GM21528 (cell line): ENCODE measurements around the gene BCAS3.

Experiments
- ATAC-seq: cut with Tn5 transposase; IDR thresholded peaks from one replicate; pipeline ENCODE4 v1.9.1; 2021; ENCODE audit warnings: mild to moderate bottlenecking, moderate library complexity; ENCODE audit not compliant: unreplicated experiment, low FRiP score

Gene BCAS3

DNA sequence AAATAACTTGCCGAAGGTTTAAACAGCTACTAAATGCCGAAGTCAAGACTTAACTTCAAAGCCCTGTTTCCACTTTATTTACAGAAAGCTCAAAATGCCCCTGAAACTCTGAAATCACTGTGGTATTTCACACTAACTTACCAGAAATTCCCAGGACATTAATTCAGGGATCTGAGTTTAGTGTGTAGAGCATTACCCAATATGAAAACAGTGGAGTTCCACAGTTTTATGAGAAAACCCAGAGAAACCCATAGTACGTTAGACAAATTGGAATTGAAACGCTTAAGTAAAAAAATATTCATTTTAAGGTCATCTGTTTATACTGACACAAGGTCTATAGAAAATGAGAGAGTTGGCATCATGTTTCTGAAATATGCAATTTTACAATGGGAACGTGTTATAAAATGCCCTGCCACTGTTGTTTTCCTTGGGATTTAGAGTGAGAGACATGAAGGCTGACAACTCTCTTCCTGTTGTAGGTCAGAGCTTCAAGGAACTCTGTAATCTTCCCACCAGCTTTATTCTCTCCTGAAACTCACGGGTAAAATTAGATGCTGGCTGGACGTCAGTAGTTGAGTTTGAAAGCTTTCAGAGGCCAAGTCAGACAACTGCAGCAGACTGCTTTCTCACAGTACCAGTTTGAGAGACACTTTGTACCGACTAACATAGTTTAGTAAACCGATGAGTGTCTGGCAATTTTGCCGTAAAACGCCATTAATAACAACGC lies 582.6 kb downstream of the BCAS3 start:
- ATAC-seq = no peak

GRCh38 chr17:61261001-61261637 lies 583.5 kb downstream of the BCAS3 start:
- ATAC-seq = no peak

DNA sequence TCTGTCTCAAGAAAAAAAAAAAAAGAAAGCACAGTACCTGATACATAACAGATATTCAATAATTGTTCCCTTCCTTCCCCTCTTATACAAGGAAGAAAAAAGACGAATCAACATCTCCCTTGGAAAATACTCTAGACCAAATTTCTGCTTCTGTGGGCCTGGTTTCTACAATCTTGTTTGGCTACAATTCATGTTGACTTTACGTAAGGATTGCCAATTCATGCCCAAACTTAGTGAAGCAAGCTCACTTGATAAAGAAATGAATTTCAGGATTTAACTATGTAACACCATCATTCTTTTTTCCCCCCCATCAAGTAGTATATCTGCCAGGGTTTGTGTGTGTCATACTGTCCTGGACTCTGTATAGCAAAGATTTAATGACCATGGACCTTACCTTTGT lies 587.7 kb downstream of the BCAS3 start:
- no peak for ATAC-seq

- ATAC-seq = no peak
Observed at GRCh38 chr17:61267847-61268246, 590.2 kb downstream of the BCAS3 start.

GRCh38 chr17:61275395-61275794 lies 597.7 kb downstream of the BCAS3 start:
- no peak for ATAC-seq

GRCh38 chr17:61276806-61277205 lies 599.2 kb downstream of the BCAS3 start:
- no peak for ATAC-seq

DNA sequence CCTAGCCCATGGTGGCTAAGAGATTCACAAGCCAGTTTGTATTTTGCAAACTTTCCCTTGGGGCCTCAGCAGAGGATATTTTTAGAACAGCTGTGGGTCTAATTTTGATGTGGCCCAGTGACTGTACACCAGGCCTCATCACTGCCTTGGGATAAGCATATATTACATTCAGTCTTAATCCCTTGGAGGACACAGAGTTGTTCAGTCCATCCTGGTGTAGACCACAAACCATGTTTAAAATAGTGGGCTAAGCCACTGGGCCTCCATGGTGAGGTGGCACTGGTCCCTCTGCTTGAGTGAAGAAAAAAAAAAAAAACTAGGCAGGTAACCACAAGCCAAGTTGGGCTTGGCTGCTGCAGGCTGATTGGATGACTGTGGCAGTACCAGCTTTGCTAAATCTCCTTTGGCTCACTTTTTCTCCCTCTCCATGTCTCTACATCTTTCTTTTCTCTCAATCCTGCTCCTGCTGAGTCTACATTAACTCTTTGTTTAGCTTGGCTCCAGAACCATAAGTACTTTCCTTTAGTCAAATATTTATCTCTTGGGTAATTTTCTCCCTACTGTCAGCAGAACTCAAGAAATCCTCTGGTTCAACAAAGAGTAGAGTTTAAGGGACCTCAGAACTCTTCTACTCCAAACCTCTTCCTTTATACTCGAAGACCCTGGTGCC lies 602.0 kb downstream of the BCAS3 start:
- no peak for ATAC-seq

- no peak for ATAC-seq
Observed at GRCh38 chr17:61280338-61280737, 602.7 kb downstream of the BCAS3 start.

- no peak for ATAC-seq
Observed at GRCh38 chr17:61280851-61281250, 603.2 kb downstream of the BCAS3 start.

GRCh38 chr17:61282377-61282776 lies 604.7 kb downstream of the BCAS3 start:
- no peak for ATAC-seq

- no peak for ATAC-seq
Observed at GRCh38 chr17:61283043-61283442, 605.4 kb downstream of the BCAS3 start.

DNA sequence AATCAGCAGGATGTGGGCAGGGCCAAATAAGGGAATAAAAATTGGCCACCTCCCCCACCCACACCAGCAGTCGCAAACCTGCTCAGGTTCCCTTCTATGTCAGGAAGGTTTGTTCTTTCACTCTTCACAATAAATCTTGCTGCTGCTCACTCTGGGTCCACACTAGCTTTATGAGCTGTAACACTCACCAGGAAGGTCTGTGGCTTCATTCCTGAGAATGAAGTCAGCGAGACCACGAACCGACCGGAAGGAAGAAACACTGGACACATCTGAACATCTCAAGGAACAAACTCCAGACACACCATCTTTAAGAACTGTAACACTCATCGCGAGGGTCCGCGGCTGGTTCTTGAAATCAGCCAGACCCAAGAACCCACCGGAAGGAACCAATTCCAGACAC lies 606.5 kb downstream of the BCAS3 start:
- no peak for ATAC-seq

DNA sequence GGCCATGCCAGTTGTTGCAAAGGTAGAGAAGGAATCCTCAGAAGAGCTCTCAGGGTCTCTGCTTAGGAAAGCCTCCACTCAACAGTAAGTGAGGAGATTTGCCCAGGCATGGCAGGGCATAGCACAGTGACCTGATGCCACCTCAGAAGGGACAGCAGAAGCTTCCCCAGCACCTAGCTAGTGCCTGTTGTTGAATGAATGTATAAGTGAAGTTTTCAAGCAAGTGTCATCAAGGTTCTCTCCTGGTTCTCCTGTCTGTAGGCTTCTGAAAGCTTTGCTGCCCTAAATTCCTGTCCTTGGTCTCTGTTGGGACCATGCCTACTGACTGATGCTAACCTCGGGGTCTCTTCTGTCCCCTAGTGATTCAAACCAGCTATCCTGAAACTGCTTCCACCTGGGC lies 607.1 kb downstream of the BCAS3 start:
- ATAC-seq = no peak

- no peak for ATAC-seq
Observed at GRCh38 chr17:61285526-61286320, 608.1 kb downstream of the BCAS3 start.

DNA sequence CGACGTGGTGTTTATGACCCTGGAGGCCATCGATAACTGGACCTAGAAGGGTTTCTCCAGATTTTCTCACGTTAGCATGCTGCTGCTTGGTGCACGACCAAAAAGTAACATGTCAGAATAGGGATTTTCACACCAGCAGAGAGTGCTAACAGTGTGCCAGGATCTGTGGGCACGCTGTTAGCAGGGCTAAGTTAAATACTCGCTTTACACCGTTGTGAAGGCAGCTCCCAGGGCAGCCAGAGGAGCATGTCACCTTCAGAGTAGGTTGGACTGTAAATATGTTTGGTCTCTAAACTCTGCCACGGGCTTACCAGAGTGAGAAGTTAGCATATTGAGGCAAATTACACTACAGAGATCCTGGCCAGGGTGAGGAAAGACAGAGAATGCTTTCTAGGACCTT lies 608.8 kb downstream of the BCAS3 start:
- no peak for ATAC-seq

DNA sequence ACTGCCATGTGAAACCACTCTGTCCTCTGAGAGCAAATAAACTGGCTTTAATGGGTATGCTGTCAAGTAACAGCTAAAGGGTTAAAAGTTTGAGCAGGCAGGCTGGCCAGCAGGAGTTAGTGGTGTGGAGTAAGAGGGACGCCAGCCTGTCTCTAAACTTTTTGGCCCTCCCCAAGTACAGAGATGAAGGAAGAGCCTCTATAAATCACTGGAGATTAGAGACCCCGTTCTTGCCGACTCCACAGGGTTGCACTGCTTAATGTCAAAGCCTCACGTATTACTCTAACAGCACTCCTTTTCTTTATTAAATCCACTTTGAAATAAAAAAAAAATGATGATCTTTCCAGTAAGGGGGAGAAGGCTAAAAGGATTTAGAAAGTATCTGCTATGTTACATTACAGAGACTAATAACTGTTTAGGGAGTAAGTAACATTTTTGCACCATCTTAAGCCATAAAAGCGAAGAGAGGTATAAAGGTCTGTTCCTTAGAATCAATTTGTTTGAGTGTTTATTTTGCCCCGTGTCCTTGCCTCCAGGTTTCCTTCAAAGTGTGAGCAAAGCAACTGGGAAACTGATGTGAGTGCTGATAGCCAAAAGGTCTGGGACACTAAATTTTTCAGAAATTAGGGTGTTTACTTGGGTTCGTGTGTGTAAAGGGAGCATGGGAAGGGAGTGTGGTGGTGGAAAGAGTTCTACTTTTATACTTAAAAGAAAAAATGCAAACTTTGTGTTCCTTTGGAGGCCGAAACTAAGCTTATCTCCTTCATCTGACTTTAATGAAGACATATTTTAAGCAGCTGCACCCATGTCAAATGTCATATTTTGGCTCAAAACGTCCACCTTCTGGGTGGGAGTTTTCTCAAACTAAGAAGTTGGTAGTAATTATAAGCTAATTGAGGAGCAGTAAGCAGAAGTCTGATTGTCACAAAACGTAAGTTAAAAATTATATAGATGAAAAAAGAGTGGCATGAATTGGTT lies 612.0 kb downstream of the BCAS3 start:
- no peak for ATAC-seq

DNA sequence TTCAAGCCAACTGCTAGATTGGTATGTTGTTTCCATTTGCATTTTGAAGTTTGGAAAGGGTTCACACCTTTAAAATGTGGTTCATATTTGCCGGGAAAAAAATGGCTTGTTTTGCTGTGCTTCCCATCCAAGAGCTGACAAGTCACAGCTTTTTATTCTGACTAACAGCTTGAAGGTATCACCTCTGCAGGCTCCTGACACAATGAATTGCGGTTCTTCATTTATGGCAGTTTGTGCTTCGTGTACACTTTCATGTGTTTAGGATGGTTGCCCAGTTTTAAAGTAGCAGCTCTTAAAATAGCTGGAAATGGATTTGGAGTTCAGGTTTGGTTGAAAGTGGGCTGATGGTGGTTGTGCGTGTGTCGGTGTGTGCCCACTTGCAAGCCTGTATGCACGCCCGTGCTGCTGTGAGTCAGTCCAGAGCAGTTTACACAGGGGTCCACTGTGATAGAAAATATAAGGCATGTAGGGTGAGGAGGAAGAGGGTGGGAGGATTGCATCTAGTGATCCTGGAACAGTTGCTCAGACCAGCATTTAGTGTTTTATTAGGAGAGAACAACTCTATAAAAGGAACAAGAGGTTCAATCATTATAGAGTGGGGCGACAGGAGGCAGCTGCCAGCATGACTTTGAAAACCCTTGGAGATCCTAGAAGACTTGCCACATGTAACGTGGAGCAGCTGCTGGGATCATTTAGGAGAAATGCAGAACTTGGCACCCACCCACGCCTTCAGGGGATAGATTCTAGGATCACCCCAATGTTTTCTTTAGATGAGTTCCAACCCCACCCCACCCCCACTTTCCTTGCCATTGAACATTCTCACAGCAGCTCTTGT lies 614.0 kb downstream of the BCAS3 start:
- no peak for ATAC-seq

DNA sequence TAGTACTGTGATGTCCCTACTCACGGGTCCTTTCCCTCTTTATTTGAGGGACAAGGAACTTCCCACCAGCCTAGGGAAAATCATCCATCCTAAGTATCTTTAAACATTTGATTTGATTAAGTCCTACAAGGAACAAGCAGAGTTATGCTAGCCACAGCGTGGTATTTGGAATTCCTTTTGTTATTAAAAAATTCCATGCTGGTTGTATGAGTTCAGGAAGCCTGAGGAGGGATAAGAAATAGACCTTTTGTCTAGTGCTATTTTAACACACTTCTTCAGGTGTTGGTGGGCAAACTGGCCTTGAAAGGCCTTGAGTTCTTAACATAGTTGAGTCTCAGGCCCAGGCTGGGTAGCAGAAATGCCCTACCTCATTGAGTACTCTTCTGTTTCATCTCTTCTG lies 616.6 kb downstream of the BCAS3 start:
- ATAC-seq = no peak

- no peak for ATAC-seq
Observed at GRCh38 chr17:61294777-61295176, 617.1 kb downstream of the BCAS3 start.
